ENCODE measurements around the gene SLC5A11. TPM values are rescaled to one million over a fixed set of nuclear protein-coding genes. Genes with fewer than 3 reads are reported as not detected.

Gene SLC5A11
- total RNA-seq, 1 donor from 2014 or later = not detected

GRCh38 chr16:24879684-24880083 is 33.9 kb downstream of the SLC5A11 start:
- Histone ChIP-seq H4K20me1 (ENCODE audit: insufficient read depth, low read length) (no peaks in the 10 kb centered on the region), H3K79me2 (ENCODE audit: insufficient read depth, low read length) (no peaks in the 10 kb centered on the region), H3K36me3 (ENCODE audit: insufficient read depth, low read length) (no peaks in the 10 kb centered on the region), H3K27ac (ENCODE audit: low read depth, low read length) (no peak overlapping the region), H3K27me3 (ENCODE audit: insufficient read depth, low read length) (peaks cover 3% of the 10 kb centered on the region), H3K4me1 (ENCODE audit: insufficient read depth, low read length) (no peaks in the 10 kb centered on the region), H3K4me2 (ENCODE audit: low read length) (no peak overlapping the region), H3K9ac (ENCODE audit: low read length) (no peak overlapping the region), H2AFZ (ENCODE audit: low read depth, low read length) (no peak overlapping the region), H3K4me3 (ENCODE audit: insufficient read depth, low read depth, low read length) (no peak overlapping the region), H3K9me3 (ENCODE audit: insufficient read depth, low read depth, low read length) (no peaks in the 10 kb centered on the region)
- DNase-seq (ENCODE audit: low read depth) (no peak), FAIRE-seq (no peak)
- peaks cover 27% of the 10 kb centered on the region for H3K27me3 Mint-ChIP-seq (ENCODE audit: low read depth, unreplicated experiment)
- peaks cover 10% of the 10 kb centered on the region for H3K9me3 Mint-ChIP-seq (ENCODE audit: unreplicated experiment)
- H3K4me3 Mint-ChIP-seq (ENCODE audit: unreplicated experiment) = no peak overlapping the region
- H3K36me3 Mint-ChIP-seq (ENCODE audit: low read depth, unreplicated experiment) = no peaks in the 10 kb centered on the region
- TF ChIP-seq, protein P1, sequence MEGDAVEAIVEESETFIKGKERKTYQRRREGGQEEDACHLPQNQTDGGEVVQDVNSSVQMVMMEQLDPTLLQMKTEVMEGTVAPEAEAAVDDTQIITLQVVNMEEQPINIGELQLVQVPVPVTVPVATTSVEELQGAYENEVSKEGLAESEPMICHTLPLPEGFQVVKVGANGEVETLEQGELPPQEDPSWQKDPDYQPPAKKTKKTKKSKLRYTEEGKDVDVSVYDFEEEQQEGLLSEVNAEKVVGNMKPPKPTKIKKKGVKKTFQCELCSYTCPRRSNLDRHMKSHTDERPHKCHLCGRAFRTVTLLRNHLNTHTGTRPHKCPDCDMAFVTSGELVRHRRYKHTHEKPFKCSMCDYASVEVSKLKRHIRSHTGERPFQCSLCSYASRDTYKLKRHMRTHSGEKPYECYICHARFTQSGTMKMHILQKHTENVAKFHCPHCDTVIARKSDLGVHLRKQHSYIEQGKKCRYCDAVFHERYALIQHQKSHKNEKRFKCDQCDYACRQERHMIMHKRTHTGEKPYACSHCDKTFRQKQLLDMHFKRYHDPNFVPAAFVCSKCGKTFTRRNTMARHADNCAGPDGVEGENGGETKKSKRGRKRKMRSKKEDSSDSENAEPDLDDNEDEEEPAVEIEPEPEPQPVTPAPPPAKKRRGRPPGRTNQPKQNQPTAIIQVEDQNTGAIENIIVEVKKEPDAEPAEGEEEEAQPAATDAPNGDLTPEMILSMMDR (IDR thresholded peaks at IDR 0.05; ENCODE audit: insufficient read depth, low read depth, low read length) = no peak
- TF ChIP-seq EZH2 (IDR thresholded peaks at IDR 0.05; ENCODE audit: insufficient read depth, low read length) = no peak
- H3K27ac Mint-ChIP-seq (ENCODE audit: unreplicated experiment) = no peak overlapping the region
- no peaks in the 10 kb centered on the region for H3K4me1 Mint-ChIP-seq (ENCODE audit: low read depth, unreplicated experiment)

DNA sequence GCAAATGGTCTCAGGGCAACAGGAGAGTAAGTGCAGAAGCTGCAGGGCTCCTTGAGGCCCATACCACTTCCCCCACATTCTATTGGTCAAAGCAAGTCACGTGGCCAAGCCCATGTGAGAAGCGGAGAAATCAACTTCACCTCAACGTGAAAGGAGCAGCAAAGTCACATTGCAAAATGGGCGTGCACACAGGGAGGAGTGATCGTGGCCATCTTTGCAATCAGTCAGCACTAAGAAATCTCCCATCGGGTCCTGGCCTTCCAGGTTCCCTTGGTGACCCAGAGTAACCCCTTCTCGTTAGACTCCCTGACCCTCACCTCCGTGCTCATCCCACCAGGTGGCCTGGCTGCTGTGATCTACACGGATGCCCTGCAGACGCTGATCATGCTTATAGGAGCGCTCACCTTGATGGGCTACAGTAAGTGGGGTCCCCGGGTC is 38.0 kb downstream of the SLC5A11 start:
- Histone ChIP-seq H3K79me2 (ENCODE audit: insufficient read depth, low read length) (no peaks in the 10 kb centered on the region), H3K36me3 (ENCODE audit: insufficient read depth, low read length) (no peaks in the 10 kb centered on the region), H2AFZ (ENCODE audit: low read depth, low read length) (no peak overlapping the region), H3K9me3 (ENCODE audit: insufficient read depth, low read depth, low read length) (no peaks in the 10 kb centered on the region), H3K27ac (ENCODE audit: low read depth, low read length) (no peak overlapping the region), H3K27me3 (ENCODE audit: insufficient read depth, low read length) (no peaks in the 10 kb centered on the region), H3K4me3 (ENCODE audit: insufficient read depth, low read depth, low read length) (no peak overlapping the region), H3K4me1 (ENCODE audit: insufficient read depth, low read length) (no peaks in the 10 kb centered on the region), H3K4me2 (ENCODE audit: low read length) (no peak overlapping the region), H3K9ac (ENCODE audit: low read length) (no peak overlapping the region), H4K20me1 (ENCODE audit: insufficient read depth, low read length) (no peaks in the 10 kb centered on the region)
- Mint-ChIP-seq H3K9me3 (ENCODE audit: unreplicated experiment) (peaks cover 2% of the 10 kb centered on the region), H3K27me3 (ENCODE audit: low read depth, unreplicated experiment) (peaks cover 6% of the 10 kb centered on the region), H3K36me3 (ENCODE audit: low read depth, unreplicated experiment) (no peaks in the 10 kb centered on the region), H3K4me1 (ENCODE audit: low read depth, unreplicated experiment) (no peaks in the 10 kb centered on the region), H3K4me3 (ENCODE audit: unreplicated experiment) (no peak overlapping the region), H3K27ac (ENCODE audit: unreplicated experiment) (no peak overlapping the region)
- FAIRE-seq = no peak
- TF ChIP-seq EZH2 (IDR thresholded peaks at IDR 0.05; ENCODE audit: insufficient read depth, low read length) = no peak
- TF ChIP-seq, protein P1 (IDR thresholded peaks at IDR 0.05; ENCODE audit: insufficient read depth, low read depth, low read length) = no peak
- no peak for DNase-seq (ENCODE audit: low read depth)

- peaks cover 3% of the 10 kb centered on the region for H3K27me3 Mint-ChIP-seq (ENCODE audit: low read depth, unreplicated experiment)
- no peaks in the 10 kb centered on the region for H3K9me3 Mint-ChIP-seq (ENCODE audit: unreplicated experiment)
- Histone ChIP-seq H3K4me3 (ENCODE audit: insufficient read depth, low read depth, low read length) (no peak overlapping the region), H3K4me2 (ENCODE audit: low read length) (no peak overlapping the region), H3K36me3 (ENCODE audit: insufficient read depth, low read length) (no peaks in the 10 kb centered on the region), H3K4me1 (ENCODE audit: insufficient read depth, low read length) (no peaks in the 10 kb centered on the region), H3K27ac (ENCODE audit: low read depth, low read length) (no peak overlapping the region), H3K9me3 (ENCODE audit: insufficient read depth, low read depth, low read length) (no peaks in the 10 kb centered on the region), H4K20me1 (ENCODE audit: insufficient read depth, low read length) (no peaks in the 10 kb centered on the region), H3K9ac (ENCODE audit: low read length) (no peak overlapping the region), H2AFZ (ENCODE audit: low read depth, low read length) (no peak overlapping the region), H3K79me2 (ENCODE audit: insufficient read depth, low read length) (no peaks in the 10 kb centered on the region), H3K27me3 (ENCODE audit: insufficient read depth, low read length) (peaks cover 5% of the 10 kb centered on the region)
- H3K4me3 Mint-ChIP-seq (ENCODE audit: unreplicated experiment) = no peak overlapping the region
- DNase-seq (ENCODE audit: low read depth) (no peak), FAIRE-seq (no peak)
- no peak overlapping the region for H3K27ac Mint-ChIP-seq (ENCODE audit: unreplicated experiment)
- TF ChIP-seq EZH2 (IDR thresholded peaks at IDR 0.05; ENCODE audit: insufficient read depth, low read length) = no peak
- TF ChIP-seq, protein P1 (IDR thresholded peaks at IDR 0.05; ENCODE audit: insufficient read depth, low read depth, low read length) = no peak
- no peaks in the 10 kb centered on the region for H3K4me1 Mint-ChIP-seq (ENCODE audit: low read depth, unreplicated experiment)
- H3K36me3 Mint-ChIP-seq (ENCODE audit: low read depth, unreplicated experiment) = no peaks in the 10 kb centered on the region
These were observed 41.7 kb downstream of the SLC5A11 start for GRCh38 chr16:24887472-24887871.
